ENCODE results near the gene MARS1. TPM values are rescaled to one million over a fixed set of nuclear protein-coding genes. Genes with fewer than 3 reads are reported as not detected.

Gene MARS1
- total and polyA plus RNA-seq, 2 experiments from 2014 or later, result 117 to 147 TPM

DNA sequence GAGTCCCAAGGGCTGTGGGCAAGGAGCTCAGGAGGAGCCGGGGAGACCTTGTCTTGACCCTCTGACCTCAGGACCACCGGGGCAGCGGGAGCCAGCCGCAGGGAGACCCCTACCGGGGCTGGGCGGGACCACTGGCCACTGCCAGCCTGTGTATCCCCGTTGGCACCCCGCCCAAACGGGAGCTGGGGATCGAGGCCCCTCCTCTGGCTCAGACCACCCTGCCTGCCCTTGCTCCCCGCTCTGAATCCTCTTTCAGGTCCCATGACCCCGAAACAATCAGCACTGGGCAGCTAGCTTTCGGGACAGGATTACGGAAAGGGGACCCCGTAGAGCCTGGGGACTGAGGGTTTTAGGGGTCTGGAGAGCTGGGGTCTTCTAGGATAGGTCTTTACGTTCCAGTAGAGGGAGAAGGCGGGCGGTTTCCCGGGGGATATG, 27.0 kb upstream of the MARS1 start:
- Histone ChIP-seq H3K4me3 (peak overlapping the region; percentile 41), H3K27me3 (no peaks in the 10 kb centered on the region), H3K9me3 (ENCODE audit: low read depth) (no peaks in the 10 kb centered on the region), H3K27ac (peak overlapping the region; percentile 90), H2AFZ (no peak overlapping the region), H3K9me2 (replicated peaks; ENCODE audit: insufficient read depth) (no peaks in the 10 kb centered on the region), H3K4me2 (peak overlapping the region; percentile 86), H3K36me3 (replicated peaks; ENCODE audit: insufficient read depth, low read depth) (no peaks in the 10 kb centered on the region), H3K79me2 (no peaks in the 10 kb centered on the region), H3K4me1 (ENCODE audit: insufficient read depth) (peaks cover 8% of the 10 kb centered on the region), H4K20me1 (ENCODE audit: insufficient read depth, poor library complexity, severe bottlenecking) (no peaks in the 10 kb centered on the region)
- TF ChIP-seq EZH2 (IDR thresholded peaks at IDR 0.05; ENCODE audit: borderline replicate concordance), result no peak
- no peak for TF ChIP-seq EZH2phosphoT487 (IDR thresholded peaks at IDR 0.05; ENCODE audit: low read depth, severe bottlenecking, unreplicated experiment)
- TF ChIP-seq, protein P1, sequence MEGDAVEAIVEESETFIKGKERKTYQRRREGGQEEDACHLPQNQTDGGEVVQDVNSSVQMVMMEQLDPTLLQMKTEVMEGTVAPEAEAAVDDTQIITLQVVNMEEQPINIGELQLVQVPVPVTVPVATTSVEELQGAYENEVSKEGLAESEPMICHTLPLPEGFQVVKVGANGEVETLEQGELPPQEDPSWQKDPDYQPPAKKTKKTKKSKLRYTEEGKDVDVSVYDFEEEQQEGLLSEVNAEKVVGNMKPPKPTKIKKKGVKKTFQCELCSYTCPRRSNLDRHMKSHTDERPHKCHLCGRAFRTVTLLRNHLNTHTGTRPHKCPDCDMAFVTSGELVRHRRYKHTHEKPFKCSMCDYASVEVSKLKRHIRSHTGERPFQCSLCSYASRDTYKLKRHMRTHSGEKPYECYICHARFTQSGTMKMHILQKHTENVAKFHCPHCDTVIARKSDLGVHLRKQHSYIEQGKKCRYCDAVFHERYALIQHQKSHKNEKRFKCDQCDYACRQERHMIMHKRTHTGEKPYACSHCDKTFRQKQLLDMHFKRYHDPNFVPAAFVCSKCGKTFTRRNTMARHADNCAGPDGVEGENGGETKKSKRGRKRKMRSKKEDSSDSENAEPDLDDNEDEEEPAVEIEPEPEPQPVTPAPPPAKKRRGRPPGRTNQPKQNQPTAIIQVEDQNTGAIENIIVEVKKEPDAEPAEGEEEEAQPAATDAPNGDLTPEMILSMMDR (IDR thresholded peaks at IDR 0.05; ENCODE audit: poor library complexity), result no peak
- DNase-seq (ENCODE audit: low spot score), result peak; percentile 70
- under 1% methylated on average over 19 of the region's 19 CpGs for WGBS (ENCODE audit: low lambda C conversion rate, missing lambda C conversion rate)

DNA sequence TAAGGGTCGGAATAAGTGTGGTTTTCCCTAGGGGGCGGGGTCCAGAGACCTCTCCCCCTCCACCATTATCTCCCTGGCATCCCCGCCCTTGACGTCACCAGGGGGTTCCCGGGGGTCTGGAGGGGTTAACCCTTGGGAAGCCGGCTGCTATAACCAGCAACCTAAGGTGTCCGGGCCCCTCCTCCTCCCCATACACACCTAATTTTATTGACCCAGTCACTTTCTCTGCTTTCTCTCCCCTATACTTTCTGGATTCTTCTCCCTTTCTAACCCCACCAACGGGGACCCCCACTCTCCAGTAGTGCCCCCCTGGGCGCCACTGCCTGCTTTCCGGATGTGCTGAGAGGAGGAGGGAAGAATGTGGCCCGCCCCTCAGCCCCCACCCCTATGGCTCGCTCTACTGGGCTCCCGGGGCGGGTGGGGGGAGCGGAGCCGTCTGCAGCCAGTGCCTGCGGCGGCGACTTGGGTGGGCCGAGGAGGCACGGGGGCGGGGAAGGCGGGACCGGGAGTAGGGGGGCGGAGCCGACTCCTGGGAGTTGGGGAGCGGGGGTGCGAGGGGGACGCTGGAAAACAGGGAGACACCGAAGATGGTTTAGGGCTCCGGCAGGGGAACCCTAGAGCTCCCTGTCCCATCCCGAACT, 26.5 kb upstream of the MARS1 start:
- Histone ChIP-seq H3K9me2 (replicated peaks; ENCODE audit: insufficient read depth) (no peaks in the 10 kb centered on the region), H2AFZ (peak overlapping the region; percentile 69), H4K20me1 (ENCODE audit: insufficient read depth, poor library complexity, severe bottlenecking) (no peaks in the 10 kb centered on the region), H3K27me3 (no peaks in the 10 kb centered on the region), H3K27ac (peak overlapping the region; percentile 90), H3K4me3 (peak overlapping the region; percentile 41), H3K4me1 (ENCODE audit: insufficient read depth) (peaks cover 6% of the 10 kb centered on the region), H3K36me3 (replicated peaks; ENCODE audit: insufficient read depth, low read depth) (no peaks in the 10 kb centered on the region), H3K9me3 (ENCODE audit: low read depth) (no peaks in the 10 kb centered on the region), H3K4me2 (peak overlapping the region; percentile 86), H3K79me2 (no peaks in the 10 kb centered on the region)
- peak; percentile 89 for DNase-seq (ENCODE audit: low spot score)
- 0% methylated on average over 16 of the region's 32 CpGs for WGBS (ENCODE audit: low lambda C conversion rate, missing lambda C conversion rate)
- TF ChIP-seq EZH2 (IDR thresholded peaks at IDR 0.05; ENCODE audit: borderline replicate concordance) (no peak), EZH2phosphoT487 (IDR thresholded peaks at IDR 0.05; ENCODE audit: low read depth, severe bottlenecking, unreplicated experiment) (no peak)
- TF ChIP-seq, protein P1 (IDR thresholded peaks at IDR 0.05; ENCODE audit: poor library complexity), result no peak

DNA sequence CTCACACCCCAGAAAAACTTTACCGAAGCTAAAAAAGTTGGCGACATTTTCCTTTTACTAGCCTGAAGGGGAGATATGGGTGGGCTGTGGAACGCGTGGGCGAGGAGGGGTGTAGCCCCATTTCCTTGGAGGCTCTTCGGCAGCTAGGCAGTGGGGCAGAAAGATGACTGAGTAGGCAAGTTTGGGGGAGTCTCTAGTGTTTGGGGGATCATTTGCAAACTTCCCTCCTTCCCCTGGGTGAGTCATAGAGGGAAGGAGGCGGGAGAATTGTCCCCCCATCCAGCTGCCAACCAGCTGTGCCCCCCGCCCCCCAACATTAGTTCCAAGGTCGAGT, 26.0 kb upstream of the MARS1 start:
- peak overlapping the region; percentile 90 for H3K27ac ChIP-seq
- no peaks in the 10 kb centered on the region for H4K20me1 ChIP-seq (ENCODE audit: insufficient read depth, poor library complexity, severe bottlenecking)
- TF ChIP-seq EZH2 (IDR thresholded peaks at IDR 0.05; ENCODE audit: borderline replicate concordance), result no peak
- TF ChIP-seq, protein P1 (IDR thresholded peaks at IDR 0.05; ENCODE audit: poor library complexity), result no peak
- no peak for TF ChIP-seq EZH2phosphoT487 (IDR thresholded peaks at IDR 0.05; ENCODE audit: low read depth, severe bottlenecking, unreplicated experiment)
- H3K9me3 ChIP-seq (ENCODE audit: low read depth), result no peaks in the 10 kb centered on the region
- 1% methylated on average over 9 of the region's 9 CpGs for WGBS (ENCODE audit: low lambda C conversion rate, missing lambda C conversion rate)
- no peak for DNase-seq (ENCODE audit: low spot score)
- no peaks in the 10 kb centered on the region for H3K36me3 ChIP-seq (replicated peaks; ENCODE audit: insufficient read depth, low read depth)
- peaks cover 6% of the 10 kb centered on the region for H3K4me1 ChIP-seq (ENCODE audit: insufficient read depth)
- no peaks in the 10 kb centered on the region for H3K79me2 ChIP-seq
- no peaks in the 10 kb centered on the region for H3K27me3 ChIP-seq
- peak overlapping the region; percentile 69 for H2AFZ ChIP-seq
- H3K4me2 ChIP-seq, result peak overlapping the region; percentile 86
- H3K9me2 ChIP-seq (replicated peaks; ENCODE audit: insufficient read depth), result no peaks in the 10 kb centered on the region
- H3K4me3 ChIP-seq, result peak overlapping the region; percentile 41

Data from hepatocyte (in vitro differentiated cells).